SK-N-DZ (cell line): ENCODE measurements around the gene CST9.

Source experiments
- DNase-seq: peaks from one replicate; pipeline ENCODE4 v3.0.0-alpha.2; 2015; ENCODE audit warnings: low spot score

The CST9 gene

GRCh38 chr20:23554401-23554800, 51.3 kb downstream of the CST9 start:
- DNase-seq = no peak
